Natural killer cell (primary cell): ENCODE measurements around the gene STK11IP. TPM values are rescaled to one million over a fixed set of nuclear protein-coding genes. Genes with fewer than 3 reads are reported as not detected.

Experiments
- ATAC-seq, 3 donors: fragments of 150-1000 bp in 2 of 3; fragments of 200-7000 bp in 1 of 3; cut with Tn5 transposase; 1 replicate in 1 of 3; 2 replicates in 2 of 3; pipeline ENCODE4 v1.10.0; 2021; ENCODE audit warnings: mild to moderate bottlenecking in 2 of 3, moderate library complexity in 2 of 3
- DNase-seq, 2 donors: peaks; one replicate each; pipeline versions ENCODE4 v3.0.0 to v3.0.0-alpha.2; 2013 to 2021; ENCODE audit warnings: mixed read lengths in 1 of 2
- H3K27ac ChIP-seq: one replicate; pipeline ENCODE4 v1.5.1; 2013; ENCODE audit warnings: mild to moderate bottlenecking, low read length
- H3K27me3 ChIP-seq: one replicate; pipeline ENCODE4 v1.6.1; 2013; ENCODE audit warnings: low read length; ENCODE audit not compliant: control insufficient read depth, insufficient read depth
- H3K36me3 ChIP-seq: one replicate; pipeline ENCODE4 v1.6.1; 2013; ENCODE audit warnings: low read length; ENCODE audit not compliant: control insufficient read depth, insufficient read depth
- H3K4me1 ChIP-seq: one replicate; pipeline ENCODE4 v1.6.1; 2013; ENCODE audit warnings: low read length; ENCODE audit not compliant: control insufficient read depth, insufficient read depth
- H3K4me3 ChIP-seq: one replicate; pipeline ENCODE4 v1.5.1; 2013; ENCODE audit warnings: low read length
- H3K9me3 ChIP-seq: one replicate; pipeline ENCODE4 v1.6.1; 2013; ENCODE audit warnings: low read length; ENCODE audit not compliant: control insufficient read depth, insufficient read depth
- H3K27ac Mint-ChIP-seq, 2 donors: one replicate each; pipeline ENCODE4 v1.8.0; 2022; ENCODE audit warnings: mild to moderate bottlenecking in 2 of 2, mixed read lengths in 2 of 2, moderate library complexity in 1 of 2
- H3K27me3 Mint-ChIP-seq, 2 donors: one replicate each; pipeline ENCODE4 v1.8.0; 2022; ENCODE audit warnings: low read depth in 2 of 2, mixed read lengths in 2 of 2
- H3K36me3 Mint-ChIP-seq: one replicate; pipeline ENCODE4 v1.8.0; 2022; ENCODE audit warnings: mixed read lengths
- H3K4me1 Mint-ChIP-seq, 2 donors: one replicate each; pipeline ENCODE4 v1.8.0; 2022; ENCODE audit warnings: mixed read lengths in 2 of 2
- H3K4me3 Mint-ChIP-seq: one replicate; pipeline ENCODE4 v1.8.0; 2022; ENCODE audit warnings: mild to moderate bottlenecking, moderate library complexity, mixed read lengths
- H3K9me3 Mint-ChIP-seq, 2 donors: one replicate each; pipeline ENCODE4 v1.8.0; 2022; ENCODE audit warnings: mixed read lengths in 2 of 2
- WGBS: methylation state at CpG from one replicate; pipeline ENCODE4 v1.1.7; 2013; ENCODE audit warnings: missing lambda C conversion rate; ENCODE audit not compliant: insufficient coverage; 5-methylcytosine and 5-hydroxymethylcytosine counted together
- intact Hi-C: fragments of 100-400 bp; cut with micrococcal nuclease; formaldehyde crosslinking; loops from one replicate; pipeline ENCODE4 v1.14.2; 2022
- total RNA-seq, 4 donors: library from RNA; stranded (reverse); fragments of 120-200 nt in 1 of 4; gene quantifications; one replicate each; pipeline versions ENCODE4 v1.2.3 to v1.2.4, GENCODE V29; 2013 to 2022
- TF ChIP-seq, protein P1 (sequence below): fragments of 200-600 bp; IDR thresholded peaks from one replicate; pipeline ENCODE4 v1.8.0; 2022; ENCODE audit warnings: antibody characterized with exemption

The STK11IP gene
- total RNA-seq, 3 donors from 2014 or later (not counting 1 experiment from before 2014, with no cell fraction given), result 56.1 to 76.0 (median 65.2) TPM

DNA sequence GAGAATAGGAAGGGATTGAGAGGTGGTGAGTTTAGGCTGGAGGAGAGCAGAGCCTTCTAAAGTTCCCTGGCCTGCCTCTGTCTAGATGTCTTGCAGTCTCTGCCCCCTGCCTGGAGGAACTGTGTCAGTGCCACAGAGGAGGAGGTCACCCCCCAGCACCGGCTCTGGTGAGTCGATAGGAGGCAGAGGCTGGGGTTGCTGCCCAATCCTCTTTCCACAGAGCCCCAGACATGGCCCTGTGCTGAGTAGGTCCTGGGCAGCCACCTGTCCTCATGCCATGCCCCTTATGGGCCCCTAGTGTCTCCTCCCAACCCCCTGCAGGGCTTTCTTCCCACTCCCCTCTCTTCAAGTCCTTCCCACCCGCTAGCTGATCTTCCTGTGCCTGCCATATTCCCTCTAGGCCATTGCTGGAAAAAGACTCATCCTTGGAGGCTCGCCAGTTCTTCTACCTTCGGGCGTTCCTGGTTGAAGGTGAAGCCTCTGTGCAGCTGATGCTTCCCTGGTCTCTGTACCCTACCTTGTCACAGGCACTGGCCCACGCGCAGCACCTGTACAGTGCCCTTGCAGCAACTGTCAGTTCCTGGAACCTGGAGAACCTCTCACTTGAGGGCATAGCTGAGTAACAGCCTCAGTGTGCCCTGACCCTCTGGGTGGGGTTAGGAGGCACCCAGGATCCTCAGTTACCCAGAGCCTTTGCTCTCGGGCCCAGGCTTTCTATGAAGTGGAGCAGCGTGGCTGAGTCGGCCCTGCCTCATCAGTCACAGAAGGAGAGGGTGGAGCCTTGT is 16.6 kb downstream of the STK11IP start:
- peak overlapping the region; percentile 31 for H3K4me3 Mint-ChIP-seq
- TF ChIP-seq, protein P1, sequence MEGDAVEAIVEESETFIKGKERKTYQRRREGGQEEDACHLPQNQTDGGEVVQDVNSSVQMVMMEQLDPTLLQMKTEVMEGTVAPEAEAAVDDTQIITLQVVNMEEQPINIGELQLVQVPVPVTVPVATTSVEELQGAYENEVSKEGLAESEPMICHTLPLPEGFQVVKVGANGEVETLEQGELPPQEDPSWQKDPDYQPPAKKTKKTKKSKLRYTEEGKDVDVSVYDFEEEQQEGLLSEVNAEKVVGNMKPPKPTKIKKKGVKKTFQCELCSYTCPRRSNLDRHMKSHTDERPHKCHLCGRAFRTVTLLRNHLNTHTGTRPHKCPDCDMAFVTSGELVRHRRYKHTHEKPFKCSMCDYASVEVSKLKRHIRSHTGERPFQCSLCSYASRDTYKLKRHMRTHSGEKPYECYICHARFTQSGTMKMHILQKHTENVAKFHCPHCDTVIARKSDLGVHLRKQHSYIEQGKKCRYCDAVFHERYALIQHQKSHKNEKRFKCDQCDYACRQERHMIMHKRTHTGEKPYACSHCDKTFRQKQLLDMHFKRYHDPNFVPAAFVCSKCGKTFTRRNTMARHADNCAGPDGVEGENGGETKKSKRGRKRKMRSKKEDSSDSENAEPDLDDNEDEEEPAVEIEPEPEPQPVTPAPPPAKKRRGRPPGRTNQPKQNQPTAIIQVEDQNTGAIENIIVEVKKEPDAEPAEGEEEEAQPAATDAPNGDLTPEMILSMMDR, result no peak
- WGBS, result 98% methylated on average over 11 of the region's 11 CpGs

DNA sequence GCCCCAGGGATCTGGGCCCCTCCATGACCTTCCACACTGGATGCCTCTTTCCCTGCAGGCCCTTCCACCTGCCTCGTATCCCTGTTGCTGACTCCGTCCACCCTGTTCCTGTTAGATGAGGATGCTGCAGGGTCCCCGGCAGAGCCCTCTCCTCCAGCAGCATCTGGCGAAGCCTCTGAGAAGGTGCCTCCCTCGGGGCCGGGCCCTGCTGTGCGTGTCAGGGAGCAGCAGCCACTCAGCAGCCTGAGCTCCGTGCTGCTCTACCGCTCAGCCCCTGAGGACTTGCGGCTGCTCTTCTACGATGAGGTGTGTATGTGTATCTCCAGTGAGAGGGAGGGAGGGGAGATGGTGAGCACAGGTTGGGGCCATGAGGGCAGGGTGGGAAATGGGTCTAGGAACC is 17.4 kb downstream of the STK11IP start:
- ATAC-seq (no peak), DNase-seq (no peak)
- Mint-ChIP-seq H3K36me3 (peaks cover 6% of the 10 kb centered on the region), H3K4me3 (no peak overlapping the region), H3K9me3 (no peaks in the 10 kb centered on the region), H3K27me3 (no peaks in the 10 kb centered on the region), H3K27ac (no peak overlapping the region), H3K4me1 (peaks cover 8 to 22% of the 10 kb centered on the region in 2 donors)
- TF ChIP-seq, protein P1, result no peak
- Histone ChIP-seq H3K27me3 (no peaks in the 10 kb centered on the region), H3K27ac (no peak overlapping the region), H3K36me3 (peaks cover 28% of the 10 kb centered on the region), H3K4me3 (no peak overlapping the region), H3K4me1 (peaks cover 20% of the 10 kb centered on the region), H3K9me3 (no peaks in the 10 kb centered on the region)
- intact Hi-C loops, result no loop called here
- 97% methylated on average over 11 of the region's 11 CpGs for WGBS

More for the DNA sequence above, 16.6 kb downstream of the STK11IP start:
- Mint-ChIP-seq H3K9me3 (no peaks in the 10 kb centered on the region), H3K27ac (peak overlapping the region in 1 of 2 donors; percentile 9), H3K27me3 (no peaks in the 10 kb centered on the region), H3K36me3 (peaks cover 6% of the 10 kb centered on the region), H3K4me1 (peaks cover 8 to 22% of the 10 kb centered on the region in 2 donors)
- Histone ChIP-seq H3K4me1 (peaks cover 20% of the 10 kb centered on the region), H3K27ac (no peak overlapping the region), H3K4me3 (no peak overlapping the region), H3K36me3 (peaks cover 29% of the 10 kb centered on the region), H3K27me3 (no peaks in the 10 kb centered on the region), H3K9me3 (no peaks in the 10 kb centered on the region)
- ATAC-seq (no peak), DNase-seq (no peak)
- intact Hi-C loops, result no loop called here

DNA sequence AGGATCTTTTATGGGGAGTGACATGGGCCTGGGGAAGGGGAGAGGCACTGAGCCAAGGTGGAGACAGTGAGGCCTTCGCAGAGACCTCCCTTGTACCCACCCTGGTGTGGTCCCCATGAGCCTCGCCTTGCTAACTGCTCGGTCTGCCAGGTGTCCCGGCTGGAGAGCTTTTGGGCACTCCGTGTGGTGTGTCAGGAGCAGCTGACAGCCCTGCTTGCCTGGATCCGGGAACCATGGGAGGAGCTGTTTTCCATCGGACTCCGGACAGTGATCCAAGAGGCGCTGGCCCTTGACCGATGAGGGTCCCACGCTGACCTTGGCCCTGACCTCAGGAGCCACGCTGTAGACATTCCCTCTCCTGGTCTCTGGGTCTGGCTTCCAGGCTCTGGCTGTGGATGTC is 18.2 kb downstream of the STK11IP start:
- H3K27me3 Mint-ChIP-seq, result no peaks in the 10 kb centered on the region
- 88% methylated on average over 12 of the region's 12 CpGs for WGBS
- Histone ChIP-seq H3K27ac (no peak overlapping the region), H3K36me3 (peaks cover 26% of the 10 kb centered on the region), H3K27me3 (no peaks in the 10 kb centered on the region), H3K9me3 (no peaks in the 10 kb centered on the region), H3K4me3 (no peak overlapping the region), H3K4me1 (peaks cover 20% of the 10 kb centered on the region)
- H3K9me3 Mint-ChIP-seq, result no peaks in the 10 kb centered on the region
- ATAC-seq (no peak), DNase-seq (no peak)
- H3K27ac Mint-ChIP-seq, result no peak overlapping the region
- peaks cover 4% of the 10 kb centered on the region for H3K36me3 Mint-ChIP-seq
- intact Hi-C loops, result no loop called here
- no peak overlapping the region for H3K4me3 Mint-ChIP-seq
- peaks cover 8 to 22% of the 10 kb centered on the region in 2 donors for H3K4me1 Mint-ChIP-seq
- TF ChIP-seq, protein P1, result no peak

DNA sequence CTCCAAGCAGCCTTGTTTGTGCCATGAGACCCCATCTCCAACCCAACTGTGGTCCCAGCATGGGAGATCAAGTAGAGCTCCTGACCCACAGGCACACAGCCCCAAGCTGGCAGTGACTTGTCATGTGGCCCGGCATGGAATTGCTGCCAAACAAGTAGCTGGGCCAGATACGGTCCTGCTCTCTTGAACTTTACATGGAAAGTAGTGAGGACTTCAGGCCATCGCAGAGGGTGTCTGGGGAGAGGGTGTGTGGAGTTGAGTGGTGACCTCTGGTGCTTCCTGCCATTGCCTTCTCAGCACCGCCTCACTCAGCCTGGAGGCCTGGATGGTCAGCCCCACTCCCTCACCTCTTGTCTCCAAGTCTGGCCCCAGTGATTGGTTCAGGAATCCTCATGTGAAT is 18.9 kb downstream of the STK11IP start:
- Mint-ChIP-seq H3K4me3 (no peak overlapping the region), H3K36me3 (no peaks in the 10 kb centered on the region), H3K9me3 (no peaks in the 10 kb centered on the region), H3K4me1 (peaks cover 8 to 16% of the 10 kb centered on the region in 2 donors), H3K27me3 (no peaks in the 10 kb centered on the region), H3K27ac (no peak overlapping the region)
- Histone ChIP-seq H3K36me3 (peaks cover 24% of the 10 kb centered on the region), H3K4me1 (peaks cover 20% of the 10 kb centered on the region), H3K27me3 (no peaks in the 10 kb centered on the region), H3K9me3 (no peaks in the 10 kb centered on the region), H3K27ac (no peak overlapping the region), H3K4me3 (no peak overlapping the region)
- DNase-seq (no peak), ATAC-seq (no peak)
- TF ChIP-seq, protein P1, result no peak
- intact Hi-C loops, result no loop called here
- WGBS, result 94% methylated on average over 4 of the region's 4 CpGs
